SH-SY5Y (cell line): ENCODE results near the gene EEFSEC.

ENCODE experiments used
- GATA2 ChIP-seq: IDR thresholded peaks from 2 replicates; pipeline ENCODE4 v1.6.1; 2011; ENCODE audit warnings: mild to moderate bottlenecking, low read depth, low read length
- GATA3 ChIP-seq: IDR thresholded peaks from 2 replicates; pipeline ENCODE4 v1.6.1; 2011; ENCODE audit warnings: low read depth, mild to moderate bottlenecking, low read length, moderate library complexity

- TF ChIP-seq GATA3 (no peak), GATA2 (no peak)
Measured at GRCh38 chr3:128429275-128429674, 276.0 kb downstream of the EEFSEC start.
